TTC549 (cell line): Measurements from ENCODE around the gene ZNF275.
"Not testable (repeated sequence)": the region's sequence is repeated elsewhere in the genome, so short reads cannot be mapped to it uniquely, and the experiment has no call there.

Experiments
- FAIRE-seq: peaks from 2 replicates; lab custom pipeline; 2012; peaks lifted over from hg19 to GRCh38; lab: Jason Lieb, UNC

The ZNF275 gene, protein sequence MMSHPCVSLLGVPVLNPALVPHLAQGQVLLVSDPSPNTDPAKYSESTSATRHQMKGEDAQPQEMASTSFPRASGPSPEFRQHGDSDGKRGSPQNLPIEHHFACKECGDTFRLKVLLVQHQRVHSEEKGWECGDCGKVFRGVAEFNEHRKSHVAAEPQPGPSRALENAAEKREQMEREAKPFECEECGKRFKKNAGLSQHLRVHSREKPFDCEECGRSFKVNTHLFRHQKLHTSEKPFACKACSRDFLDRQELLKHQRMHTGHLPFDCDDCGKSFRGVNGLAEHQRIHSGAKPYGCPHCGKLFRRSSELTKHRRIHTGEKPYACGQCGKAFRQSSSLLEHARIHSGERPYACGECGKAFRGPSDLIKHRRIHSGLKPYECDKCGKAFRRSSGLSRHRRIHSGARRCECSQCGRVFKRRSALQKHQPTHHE

DNA sequence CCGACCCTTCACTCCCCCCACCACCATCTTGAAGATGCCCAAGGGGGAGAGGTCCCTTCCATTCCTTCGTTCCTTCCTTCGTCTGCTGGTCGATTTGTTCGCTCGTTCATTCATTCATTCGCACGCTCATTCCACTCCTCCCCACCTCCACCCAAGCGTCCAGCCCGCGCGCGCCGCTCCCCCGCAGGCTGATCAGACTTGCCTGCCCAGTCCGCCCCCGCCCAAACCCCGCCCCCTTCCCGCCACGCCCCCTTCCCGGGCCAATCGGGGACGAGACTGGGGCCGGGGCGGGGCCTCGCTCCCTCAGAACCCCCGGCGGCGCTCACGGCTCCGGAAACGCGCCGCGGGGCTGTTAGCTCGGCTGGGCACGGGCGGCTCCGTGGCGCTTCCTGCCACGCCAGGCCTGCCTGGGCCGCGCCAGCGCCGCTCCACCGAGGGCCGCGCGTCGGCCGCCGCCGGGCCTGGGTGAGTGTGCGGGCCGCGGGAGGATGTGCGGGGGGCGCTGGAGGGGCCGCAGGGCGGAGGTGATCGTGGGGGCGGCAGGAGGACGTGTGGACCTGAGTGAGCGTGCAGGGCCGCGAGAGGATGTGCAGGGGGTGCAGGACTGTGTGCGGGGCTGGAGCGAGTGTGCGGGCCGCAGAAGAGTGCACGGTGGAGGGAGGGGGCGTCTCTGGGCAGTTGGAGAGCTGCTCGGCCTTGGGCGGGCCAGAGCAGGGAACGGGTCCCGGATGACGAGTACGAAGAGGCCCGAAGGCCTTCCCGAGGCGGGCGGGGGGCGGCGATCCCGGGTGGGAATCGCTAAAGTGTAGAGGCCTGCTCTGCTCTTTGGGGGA lies at the start of gene ZNF275:
Gene ZNF275 (plus strand): TSS at position 333 of the 833 bp plus-strand sequence. CDS start 2,527 bp downstream, outside the sequence.
- no peak for FAIRE-seq

DNA sequence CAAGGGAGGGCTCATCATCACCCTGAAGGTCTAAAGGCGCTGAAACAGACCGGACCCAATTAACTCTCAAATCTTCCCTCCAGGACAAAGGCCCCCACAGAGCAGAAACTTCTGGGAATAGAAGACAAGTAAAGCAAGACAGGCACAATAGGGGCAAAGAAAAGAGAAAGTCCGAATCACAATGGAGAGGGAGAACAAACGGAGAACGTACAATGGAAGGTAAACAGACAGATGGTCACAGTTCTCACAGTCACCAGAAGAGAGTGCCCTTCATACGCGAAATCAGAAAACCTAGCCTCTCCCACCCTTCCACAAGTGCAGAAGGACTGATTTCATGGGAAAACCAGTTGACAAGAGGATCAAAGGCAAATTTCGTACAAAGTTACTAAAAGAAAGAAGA lies 48.3 kb upstream of the ZNF275 start:
- FAIRE-seq = not testable (repeated sequence)

DNA sequence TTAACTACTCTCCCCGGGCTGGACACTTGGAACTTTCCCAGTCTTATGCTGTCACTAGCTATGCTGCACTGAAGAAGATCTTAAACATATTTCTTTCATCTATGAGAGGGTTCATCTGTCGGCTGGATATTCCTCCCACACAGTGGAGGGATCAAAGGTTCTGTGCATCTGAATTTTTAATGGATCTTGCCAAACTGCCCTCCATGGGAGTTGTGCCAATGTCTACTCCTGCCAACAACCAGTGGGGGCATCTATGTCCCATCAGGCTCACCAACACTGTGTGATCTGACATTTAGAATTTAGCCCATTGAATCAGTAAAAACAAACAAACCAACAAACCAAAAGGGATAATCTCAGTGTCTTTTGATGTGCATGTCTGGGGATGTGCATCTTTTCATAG lies 45.1 kb upstream of the ZNF275 start:
- FAIRE-seq = not testable (repeated sequence)

DNA sequence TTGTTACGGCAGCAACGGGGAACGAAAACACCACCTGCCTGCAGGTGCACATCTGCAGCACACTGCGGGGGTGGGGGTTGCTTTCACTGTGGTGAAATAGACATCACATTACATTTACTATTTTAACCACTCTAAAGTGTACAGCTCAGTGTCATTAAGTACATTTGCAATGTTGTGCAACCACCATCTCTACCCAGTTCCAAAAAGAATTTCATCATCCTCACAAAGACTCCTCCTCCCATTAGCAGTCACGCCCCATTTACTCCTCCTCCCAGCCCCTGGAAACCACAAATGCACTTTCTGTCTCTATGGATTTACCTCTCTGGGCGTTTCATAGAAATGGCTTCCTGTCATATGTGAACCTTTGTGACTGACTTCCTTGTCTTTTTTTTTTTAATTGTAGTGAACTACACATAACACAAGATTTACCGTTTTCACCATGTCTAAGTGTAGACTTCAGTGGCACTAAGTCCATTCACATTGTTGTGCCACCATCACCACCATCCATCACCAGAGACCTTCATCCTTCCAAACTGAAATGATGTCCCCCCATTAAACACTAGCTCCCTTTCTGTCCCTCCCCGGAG lies 40.4 kb upstream of the ZNF275 start:
- FAIRE-seq = not testable (repeated sequence)

DNA sequence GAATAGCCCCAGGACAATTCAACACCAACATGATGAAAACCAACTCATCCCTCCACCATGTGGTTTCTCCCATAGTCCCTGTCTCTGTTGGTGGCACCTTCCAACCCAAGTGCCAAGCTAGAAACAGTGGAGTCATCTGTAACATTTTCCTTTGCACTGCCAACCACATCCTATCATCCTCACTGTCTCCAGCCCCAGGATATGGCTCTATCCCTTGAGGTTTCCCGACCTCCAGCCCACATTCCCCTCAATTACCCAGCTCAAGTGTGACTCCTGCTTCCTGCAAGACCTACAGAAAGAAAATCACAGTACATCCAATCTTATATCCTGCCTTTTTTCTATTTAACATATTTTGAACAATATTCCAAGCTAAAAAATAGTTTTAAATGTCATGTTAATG lies 36.6 kb upstream of the ZNF275 start:
- no peak for FAIRE-seq

DNA sequence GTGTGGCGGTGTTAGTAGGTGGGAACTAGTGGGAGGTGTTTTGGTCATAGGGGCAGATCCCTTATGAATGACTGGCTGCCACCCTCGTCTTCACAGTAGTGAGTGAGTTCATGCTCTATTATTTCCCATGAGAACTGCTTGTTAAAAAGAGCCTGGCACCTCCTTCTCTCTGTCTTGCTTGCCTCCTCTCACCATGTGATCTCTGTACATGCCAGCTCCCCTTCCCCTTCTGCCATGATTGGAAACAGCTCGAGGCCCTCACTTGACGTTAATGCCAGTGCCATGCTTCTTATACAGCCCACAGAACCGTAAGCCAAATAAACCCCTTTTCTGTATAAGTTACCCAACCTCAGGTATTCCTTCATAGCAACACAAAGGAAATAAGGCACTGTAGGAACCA lies 34.1 kb upstream of the ZNF275 start:
- FAIRE-seq = no peak

DNA sequence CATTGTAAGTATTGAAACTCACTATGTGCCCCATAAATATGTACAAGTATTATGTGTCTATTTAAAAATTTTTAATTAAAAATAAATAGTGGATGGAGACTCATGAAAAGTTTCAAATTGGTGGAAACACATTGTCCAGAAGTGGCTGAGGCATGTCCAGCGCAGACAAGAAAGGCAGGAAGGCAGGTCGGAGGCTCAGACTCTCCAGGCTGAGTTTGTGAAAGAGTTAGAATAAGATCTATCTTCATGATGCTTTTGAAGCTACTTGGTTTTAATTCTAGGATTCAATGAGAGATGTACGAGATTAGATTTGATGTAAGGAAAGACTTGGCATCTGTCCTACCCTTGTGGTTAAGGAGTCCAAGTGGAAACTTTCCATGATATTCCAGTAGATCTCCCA lies 32.2 kb upstream of the ZNF275 start:
- FAIRE-seq = no peak

DNA sequence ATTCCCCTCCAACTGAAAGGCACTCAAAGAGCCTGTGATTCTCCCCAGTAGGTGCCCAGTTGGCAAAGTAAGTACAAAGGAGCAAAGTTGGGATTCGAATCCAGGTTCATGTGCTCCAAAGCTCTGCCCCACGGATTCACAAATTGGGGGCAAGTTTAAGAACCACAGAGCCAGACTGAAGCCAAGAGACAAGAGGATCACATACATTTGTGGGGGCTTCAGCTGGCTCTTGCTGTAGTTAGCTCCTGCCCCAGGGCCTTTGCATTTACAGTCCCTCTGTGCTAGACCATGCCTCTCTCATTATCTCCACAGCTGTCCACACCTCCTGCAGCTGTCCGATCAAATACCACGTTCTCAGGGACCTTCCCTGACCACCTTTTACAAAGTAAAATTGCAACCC lies 31.2 kb upstream of the ZNF275 start:
- FAIRE-seq = no peak

DNA sequence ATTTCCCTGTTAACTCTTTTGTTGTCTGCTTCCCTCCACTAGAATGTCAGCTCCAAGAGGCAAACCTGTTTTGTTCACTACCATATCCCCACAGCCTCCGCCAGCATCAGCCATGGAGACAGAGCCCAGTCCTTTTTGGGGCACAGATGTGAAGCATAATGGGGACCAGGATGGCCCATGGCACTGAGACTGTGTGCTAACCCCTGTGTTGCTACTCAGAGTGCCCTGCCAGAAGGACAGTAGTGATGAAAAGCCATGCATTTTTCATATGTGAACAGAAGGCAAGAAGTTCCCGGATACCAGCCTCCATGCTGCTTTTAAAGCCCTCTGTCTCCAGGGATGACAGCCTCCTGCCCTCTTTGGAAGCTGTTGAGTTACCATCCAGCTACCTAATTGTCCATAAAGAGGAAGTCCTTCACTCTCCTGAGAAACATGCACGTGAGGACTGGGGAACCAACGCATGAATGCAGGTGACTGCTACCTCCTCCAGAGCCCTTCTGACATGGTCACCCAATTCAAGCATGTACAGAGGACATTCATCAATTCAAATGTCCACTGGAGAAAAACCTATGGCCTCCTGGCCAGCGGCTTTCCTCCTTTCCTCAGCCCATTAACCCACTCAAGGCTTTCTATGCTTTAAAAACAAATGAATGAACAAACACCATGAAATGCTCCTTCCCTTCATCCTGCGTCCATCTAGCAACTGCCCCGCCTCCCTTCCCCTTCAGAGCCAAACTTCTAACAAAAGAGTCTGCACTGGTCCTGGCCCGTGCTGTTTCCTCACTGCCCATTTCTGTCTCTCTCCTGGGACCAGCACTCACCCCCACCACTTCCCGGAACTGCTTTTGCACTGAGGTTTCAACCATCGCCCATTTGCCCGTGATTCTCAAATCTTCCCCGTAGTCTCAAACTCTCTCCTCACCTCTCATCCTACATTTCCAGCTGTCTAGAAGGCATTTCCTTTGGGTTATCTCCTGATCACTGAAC lies 30.4 kb upstream of the ZNF275 start:
- no peak for FAIRE-seq

DNA sequence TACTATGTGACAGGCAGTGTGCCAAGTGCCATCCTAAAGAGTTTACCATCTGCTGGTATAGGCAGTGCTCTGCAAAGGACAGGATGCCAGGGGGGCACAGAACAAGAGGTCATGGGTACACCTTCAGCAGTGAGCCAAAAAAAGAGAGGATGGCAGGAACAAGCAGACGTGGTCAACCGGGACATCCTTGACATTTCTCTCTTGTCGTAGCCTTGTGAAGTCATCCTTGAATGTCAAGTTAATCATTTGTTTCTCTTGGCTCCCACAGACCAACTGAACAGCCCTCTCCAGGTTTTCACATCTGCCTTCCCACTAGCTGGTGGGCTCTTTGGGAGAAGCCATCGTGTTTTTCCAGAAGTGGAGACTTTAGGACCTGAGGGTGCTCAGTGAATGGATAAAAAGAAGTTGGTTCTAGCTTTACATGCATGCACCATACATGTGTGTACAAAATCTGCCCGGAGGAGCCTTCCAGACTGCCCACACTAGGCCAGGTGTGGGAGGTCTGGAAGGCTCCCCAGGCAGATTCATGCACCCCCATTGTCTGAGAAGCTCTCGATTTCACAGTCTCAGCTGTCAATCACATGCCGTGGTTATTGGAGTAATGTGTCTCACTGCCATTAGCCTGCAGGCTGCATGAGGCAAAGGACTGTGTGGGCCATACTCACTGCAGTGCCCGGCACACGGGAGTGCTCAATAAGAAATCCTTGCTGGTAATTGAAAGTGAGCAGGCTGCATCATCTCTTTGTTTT lies 28.8 kb upstream of the ZNF275 start:
- FAIRE-seq = no peak

DNA sequence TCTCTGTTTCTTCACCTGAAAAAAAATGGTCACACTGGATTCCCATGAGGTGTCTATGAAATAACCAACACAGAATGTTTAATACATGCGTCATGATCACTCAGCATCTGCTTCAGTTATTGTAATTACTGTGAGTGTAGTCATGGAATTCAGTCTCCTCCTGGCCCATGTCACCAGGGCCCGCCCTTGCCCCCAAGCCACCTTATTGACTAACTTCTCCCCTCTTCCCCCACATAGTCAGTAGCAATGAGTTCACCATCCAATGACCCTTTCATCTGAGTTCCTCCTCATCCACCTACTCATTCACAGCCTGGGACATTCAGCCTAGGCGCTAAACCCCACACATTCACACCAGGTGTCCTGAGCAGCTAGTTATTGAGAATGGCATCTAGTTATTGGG lies 28.0 kb upstream of the ZNF275 start:
- no peak for FAIRE-seq

DNA sequence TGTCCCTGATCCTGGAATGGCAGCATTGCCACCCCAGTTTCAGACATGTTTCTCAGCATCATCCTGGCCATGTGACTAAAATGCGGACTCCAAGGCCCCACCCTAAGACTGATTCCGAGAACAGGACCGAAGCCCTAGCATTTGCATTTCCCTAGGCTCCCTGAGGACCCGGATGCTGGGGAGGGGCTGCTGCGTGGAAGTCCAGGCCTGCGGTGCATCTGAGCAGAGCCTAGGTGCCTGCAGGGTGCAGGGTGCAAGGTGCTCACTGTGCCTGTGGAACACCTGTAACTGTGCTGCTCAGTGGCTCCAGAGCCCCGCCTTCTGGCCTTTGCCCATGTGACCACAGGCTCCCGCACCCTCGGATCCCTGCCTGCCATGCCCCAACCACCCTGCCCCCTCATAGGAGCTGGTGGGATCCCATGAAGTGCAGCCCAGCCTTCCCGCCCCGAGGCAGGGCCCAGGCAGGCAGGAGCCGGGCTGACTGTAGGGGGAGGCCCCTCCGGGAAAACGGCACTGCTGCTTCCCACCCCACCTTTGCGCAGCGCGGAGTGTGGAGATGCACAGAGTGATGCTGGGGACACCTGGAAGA lies 27.3 kb upstream of the ZNF275 start:
- FAIRE-seq = no peak

DNA sequence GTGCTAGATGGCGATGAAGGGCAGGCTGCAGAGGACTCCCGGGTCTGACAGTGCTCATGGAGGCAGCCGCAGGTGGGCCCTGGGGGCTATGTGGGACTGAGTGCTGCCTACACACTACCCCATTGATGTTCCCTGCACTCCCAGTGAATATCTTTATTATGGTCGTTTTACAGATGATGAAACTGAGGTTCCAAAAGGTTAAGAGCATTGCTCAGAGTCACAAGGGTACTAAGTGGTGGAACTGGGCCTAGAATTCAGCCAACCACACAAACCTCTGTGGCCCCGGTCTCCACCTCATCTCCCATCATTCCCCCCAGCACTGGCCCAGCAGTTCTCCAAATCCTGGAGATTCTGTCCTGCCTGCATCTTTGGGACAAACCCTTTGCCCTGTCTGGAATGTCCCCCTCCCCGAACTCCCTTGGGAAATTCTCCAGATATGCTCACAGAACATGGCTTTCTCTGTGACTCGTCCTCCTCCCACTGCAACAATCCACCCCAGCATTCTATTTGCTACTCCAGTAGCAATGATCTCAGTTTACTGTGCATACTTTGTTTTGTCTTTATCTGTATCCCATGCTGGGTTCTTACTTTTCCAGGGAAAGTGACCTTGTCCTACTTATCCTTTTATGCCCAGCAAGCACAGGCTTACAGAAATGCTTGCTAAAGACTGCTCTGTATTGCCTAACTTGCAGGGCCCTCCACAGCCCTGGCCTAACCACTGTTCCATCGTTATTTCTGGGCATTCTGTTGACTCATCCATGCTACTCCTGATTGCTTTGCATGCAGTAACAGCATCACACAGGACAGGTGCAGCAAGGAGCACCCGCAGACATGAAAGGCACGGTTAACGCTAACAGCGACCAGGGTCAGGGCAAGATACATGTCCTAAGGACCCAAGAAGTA lies 26.4 kb upstream of the ZNF275 start:
- no peak for FAIRE-seq

DNA sequence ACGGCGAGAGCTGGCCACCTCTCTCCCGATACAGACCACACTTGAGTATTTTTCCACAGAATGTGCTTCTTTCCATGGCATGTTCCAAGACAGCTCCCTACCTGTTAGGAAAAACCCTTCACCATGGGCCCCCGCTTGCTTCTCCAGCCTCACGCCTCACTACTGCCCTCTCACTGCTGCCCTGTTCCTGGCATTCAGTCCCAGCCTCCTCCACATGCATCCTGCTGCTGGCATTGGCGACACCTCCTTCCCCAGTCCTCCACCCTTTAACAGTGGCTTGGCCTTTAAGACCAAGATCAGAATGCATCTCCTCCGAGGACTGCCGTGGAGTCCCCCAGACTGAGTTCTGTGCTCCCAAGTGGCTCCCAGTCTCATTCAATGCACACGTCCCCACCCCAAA lies 23.1 kb upstream of the ZNF275 start:
- FAIRE-seq = no peak

DNA sequence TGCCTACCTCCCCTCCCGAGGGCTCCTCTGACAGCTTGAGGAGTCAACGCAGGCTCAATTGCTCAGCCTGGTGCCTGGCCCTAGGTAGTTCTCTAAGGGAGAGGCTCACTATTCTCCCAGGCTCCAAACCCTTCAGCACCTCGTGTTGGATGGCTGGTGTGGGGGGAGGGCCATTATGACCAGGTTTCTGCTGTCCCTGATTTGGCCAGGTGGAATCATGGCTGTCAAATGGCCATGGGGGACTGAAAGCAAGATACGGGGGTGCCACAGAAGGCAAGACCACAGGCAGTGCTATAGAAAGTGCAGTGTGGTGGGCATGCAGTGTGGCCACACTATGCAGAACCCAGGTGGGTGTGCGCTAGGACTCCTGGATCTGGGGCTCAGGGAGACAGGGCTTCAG lies 21.9 kb upstream of the ZNF275 start:
- FAIRE-seq = no peak

DNA sequence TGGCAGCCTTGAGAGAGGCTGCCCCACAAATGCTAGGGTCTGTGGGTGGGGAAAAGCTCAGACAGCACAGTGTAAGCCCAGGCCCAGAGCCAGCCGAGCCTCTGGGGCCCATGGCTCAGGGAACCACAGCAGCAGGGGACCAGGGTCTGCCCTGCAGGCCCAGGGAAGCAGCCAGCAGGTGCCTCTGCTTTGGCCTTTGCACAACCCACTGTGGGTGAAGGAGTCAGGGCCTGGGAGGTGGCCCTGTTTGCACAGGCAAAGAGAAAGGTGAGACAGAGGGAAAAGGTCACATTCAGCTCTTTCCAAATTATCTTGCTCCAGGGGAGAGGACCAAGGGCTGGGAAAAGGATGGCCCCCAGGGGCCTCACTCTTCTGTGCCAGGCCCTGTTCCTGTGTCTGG lies 21.1 kb upstream of the ZNF275 start:
- no peak for FAIRE-seq

DNA sequence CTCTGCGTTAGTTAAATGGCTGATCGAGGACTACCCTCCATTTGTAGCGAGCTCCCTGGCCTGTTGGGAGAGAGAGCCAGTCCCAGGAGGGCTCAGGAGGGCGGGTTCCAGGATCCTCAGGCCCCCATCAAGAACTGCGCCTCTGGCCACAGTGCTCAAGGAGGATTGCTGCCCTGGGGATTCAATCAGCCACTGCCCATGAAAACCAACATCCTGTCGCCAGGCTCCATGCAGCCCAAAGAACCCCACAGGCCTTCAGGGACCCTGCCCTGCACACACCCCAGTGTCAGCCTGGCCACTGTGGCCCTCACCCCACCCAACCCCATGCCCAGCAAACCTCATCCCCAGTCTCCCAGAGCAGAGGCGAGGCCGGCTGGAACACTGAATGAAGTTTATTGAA lies 16.6 kb upstream of the ZNF275 start:
- FAIRE-seq = no peak

DNA sequence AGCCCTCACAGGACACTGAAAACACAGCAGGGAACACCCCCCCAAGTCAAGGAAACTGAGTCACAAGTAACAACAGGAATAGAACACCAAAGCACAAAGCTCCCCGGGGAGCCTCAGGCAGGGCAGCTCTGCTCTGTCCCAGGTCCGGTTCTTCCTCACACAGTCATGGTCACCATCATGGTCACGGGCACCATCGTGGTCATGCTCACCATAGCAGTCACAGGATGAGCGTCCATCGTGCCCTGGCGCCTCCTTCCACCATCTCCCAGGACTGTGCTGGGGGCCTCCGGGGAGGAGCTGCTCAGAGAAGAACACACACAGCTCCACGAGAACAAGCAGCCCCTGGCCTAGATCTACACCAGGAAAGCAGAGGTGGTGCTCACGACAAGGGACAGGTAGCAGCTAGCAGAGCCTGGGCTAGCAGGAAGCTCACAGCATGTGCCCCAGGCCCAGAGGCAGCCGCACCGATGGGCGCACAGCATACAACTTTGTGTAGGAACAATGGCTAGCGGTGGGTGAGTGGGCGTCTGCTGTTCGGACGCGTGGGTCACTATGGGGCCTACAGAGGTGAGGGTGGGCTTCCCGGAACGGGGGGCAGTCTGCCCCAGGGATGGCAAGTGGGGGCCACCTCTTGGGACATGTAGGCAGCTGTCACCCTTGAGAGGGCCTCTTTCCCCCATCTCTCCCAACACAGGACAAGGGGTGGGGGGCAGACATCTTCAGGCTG lies 15.8 kb upstream of the ZNF275 start:
- no peak for FAIRE-seq

DNA sequence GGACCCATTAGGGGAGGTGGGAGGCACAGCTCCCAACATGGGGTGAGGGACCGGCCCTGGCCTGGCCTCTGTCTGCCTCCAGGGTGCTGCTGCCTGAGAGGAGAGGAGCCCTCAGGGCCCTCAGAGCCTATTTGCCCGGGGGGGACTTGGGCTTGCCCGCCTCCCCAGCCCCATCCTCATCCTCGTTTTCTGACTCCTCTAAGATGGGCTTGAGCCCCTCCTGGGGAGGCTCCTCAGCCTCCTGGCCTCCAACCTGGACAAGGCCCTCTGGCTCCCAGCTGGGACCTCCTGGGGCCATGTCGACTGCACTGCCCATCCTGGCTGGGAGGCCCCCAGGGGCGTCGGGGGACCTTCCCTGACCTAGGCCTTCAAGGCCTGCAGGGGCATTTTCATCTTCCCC lies 15.1 kb upstream of the ZNF275 start:
- FAIRE-seq = no peak
